H1 (cell line): ENCODE data around the gene C20orf173. TPM values are rescaled to one million over a fixed set of nuclear protein-coding genes. Genes with fewer than 3 reads are reported as not detected.

ENCODE experiments used
- CTCF ChIA-PET: fragments of 300-600 bp; sonication (Branson Sonifier 250); formaldehyde crosslinking; loops from one replicate; lab custom pipeline; 2021; ENCODE audit not compliant: partially characterized antibody; lab: Charles Lee
- POLR2A ChIA-PET: fragments of 300-600 bp; sonication (Branson Sonifier 250); formaldehyde crosslinking; loops from one replicate; lab custom pipeline; 2021; ENCODE audit warnings: inconsistent platforms; ENCODE audit not compliant: partially characterized antibody; lab: Charles Lee
- DNase-seq, 2 experiments: peaks; one replicate each; pipeline versions ENCODE4 v3.0.0 to v3.0.0-alpha.2; 2010 to 2022; ENCODE audit warnings: low spot score in 2 of 2, low read depth in 1 of 2, mixed read lengths in 1 of 2
- FAIRE-seq: peaks from 2 replicates; lab custom pipeline; 2011; peaks lifted over from hg19 to GRCh38; lab: Jason Lieb, UNC
- H2AFZ ChIP-seq: 2 replicates; pipeline ENCODE4 v1.8.1; 2012; ENCODE audit warnings: low read length, inconsistent platforms
- H2AK5ac ChIP-seq: 2 replicates; pipeline ENCODE4 v1.6.1; 2013; ENCODE audit warnings: low read depth, low read length
- H2BK120ac ChIP-seq: replicated peaks from 2 replicates; pipeline ENCODE3; 2013; ENCODE audit warnings: low read depth, low read length, inconsistent platforms
- H2BK12ac ChIP-seq: 2 replicates; pipeline ENCODE4 v1.6.1; 2013; ENCODE audit warnings: low read depth, low read length
- H2BK15ac ChIP-seq: 2 replicates; pipeline ENCODE4 v1.6.1; 2013; ENCODE audit warnings: low read length
- H2BK20ac ChIP-seq: 2 replicates; pipeline ENCODE4 v1.6.1; 2013; ENCODE audit warnings: low read length
- H2BK5ac ChIP-seq: 2 replicates; pipeline ENCODE4 v1.6.1; 2013; ENCODE audit warnings: low read depth, low read length
- H3K14ac ChIP-seq: 2 replicates; pipeline ENCODE4 v1.6.1; 2013; ENCODE audit warnings: inconsistent platforms; ENCODE audit not compliant: insufficient read length
- H3K18ac ChIP-seq: 2 replicates; pipeline ENCODE4 v1.6.1; 2013; ENCODE audit warnings: low read length; ENCODE audit errors: extremely low read depth
- H3K23ac ChIP-seq: 2 replicates; pipeline ENCODE4 v1.6.1; 2013; ENCODE audit warnings: inconsistent platforms; ENCODE audit not compliant: insufficient read length
- H3K23me2 ChIP-seq: 2 replicates; pipeline ENCODE4 v1.6.1; 2013; ENCODE audit warnings: low read depth, low read length
- H3K27ac ChIP-seq: 2 replicates; pipeline ENCODE4 v1.6.1; 2011; ENCODE audit warnings: low read depth, low read length, inconsistent platforms
- H3K27me3 ChIP-seq, 4 experiments: replicated peaks in 1 of 4; 1 replicate in 1 of 4; 2 replicates in 3 of 4; pipeline versions ENCODE4 v1.6.1 to v1.8.1; 2011 to 2013; ENCODE audit warnings: low read length in 3 of 4, mild to moderate bottlenecking in 3 of 4, inconsistent platforms in 2 of 4, mixed read lengths in 2 of 4, moderate library complexity in 1 of 4; ENCODE audit not compliant: control insufficient read depth in 3 of 4, insufficient read depth in 3 of 4; ENCODE audit errors: extremely low read depth in 1 of 4
- H3K36me3 ChIP-seq, 4 experiments: 2 replicates each; pipeline versions ENCODE4 v1.6.1 to v1.8.1; 2011 to 2013; ENCODE audit warnings: mild to moderate bottlenecking in 4 of 4, low read length in 3 of 4, moderate library complexity in 2 of 4, control low read depth in 1 of 4, inconsistent platforms in 1 of 4; ENCODE audit not compliant: insufficient read depth in 4 of 4, control insufficient read depth in 2 of 4
- H3K4ac ChIP-seq: replicated peaks from 2 replicates; pipeline ENCODE3; 2013; ENCODE audit warnings: low read length, low read depth, mixed read lengths, inconsistent platforms; ENCODE audit not compliant: insufficient read length
- H3K4me1 ChIP-seq, 4 experiments: replicated peaks in 1 of 4; 1 replicate in 1 of 4; 2 replicates in 3 of 4; pipeline versions ENCODE4 v1.6.1 to v1.8.1; 2011 to 2013; ENCODE audit warnings: low read length in 3 of 4, inconsistent platforms in 2 of 4, mixed read lengths in 1 of 4; ENCODE audit not compliant: insufficient read depth in 4 of 4, control insufficient read depth in 3 of 4
- H3K4me2 ChIP-seq, 2 experiments: 2 replicates each; pipeline versions ENCODE4 v1.6.1 to v1.8.1; 2011 to 2013; ENCODE audit warnings: low read depth in 2 of 2, low read length in 2 of 2, control low read depth in 1 of 2, inconsistent platforms in 1 of 2, mild to moderate bottlenecking in 1 of 2; ENCODE audit not compliant: insufficient read depth in 1 of 2
- H3K4me3 ChIP-seq, 4 experiments: fragments of 200-600, 300-600 bp in 1 of 4; sonication (generic), shearing (Covaris generic), sonication (Bioruptor Twin) in 1 of 4; 2 replicates each; pipeline versions ENCODE4 v1.5.1 to v1.8.1; 2011 to 2016; ENCODE audit warnings: low read length in 4 of 4, low read depth in 3 of 4, control low read depth in 2 of 4, inconsistent platforms in 2 of 4, mild to moderate bottlenecking in 2 of 4, mixed read lengths in 1 of 4, moderate library complexity in 1 of 4; ENCODE audit not compliant: insufficient read depth in 2 of 4; ENCODE audit errors: extremely low read depth in 1 of 4
- H3K56ac ChIP-seq: replicated peaks from 2 replicates; pipeline ENCODE3; 2013; ENCODE audit warnings: low read depth, mild to moderate bottlenecking, mixed read lengths, low read length, inconsistent platforms; ENCODE audit not compliant: insufficient read length
- H3K79me1 ChIP-seq: 2 replicates; pipeline ENCODE4 v1.6.1; 2013; ENCODE audit warnings: low read depth, low read length, control low read depth
- H3K79me2 ChIP-seq, 2 experiments: 2 replicates each; pipeline versions ENCODE4 v1.6.1 to v1.8.1; 2012 to 2013; ENCODE audit warnings: low read length in 2 of 2, mild to moderate bottlenecking in 2 of 2, inconsistent platforms in 1 of 2; ENCODE audit not compliant: insufficient read depth in 2 of 2, control insufficient read depth in 1 of 2
- H3K9ac ChIP-seq, 4 experiments: replicated peaks in 1 of 4; 1 replicate in 1 of 4; 2 replicates in 3 of 4; pipeline versions ENCODE4 v1.6.1 to v1.8.1; 2011 to 2013; ENCODE audit warnings: low read depth in 3 of 4, low read length in 3 of 4, control low read depth in 2 of 4, mild to moderate bottlenecking in 2 of 4, moderate library complexity in 2 of 4, inconsistent platforms in 1 of 4; ENCODE audit errors: extremely low read depth in 1 of 4
- H3K9me3 ChIP-seq, 2 experiments: 2 replicates each; pipeline versions ENCODE4 v1.6.1 to v1.8.1; 2012 to 2013; ENCODE audit warnings: mild to moderate bottlenecking in 2 of 2, moderate library complexity in 2 of 2, control low read depth in 1 of 2, inconsistent platforms in 1 of 2, low read depth in 1 of 2, low read length in 1 of 2, mixed read lengths in 1 of 2; ENCODE audit not compliant: insufficient read depth in 2 of 2
- H4K20me1 ChIP-seq, 2 experiments: replicated peaks in 1 of 2; 2 replicates each; pipeline versions ENCODE3 to v1.8.1; 2011 to 2013; ENCODE audit warnings: inconsistent platforms in 2 of 2, low read length in 2 of 2, mild to moderate bottlenecking in 1 of 2; ENCODE audit not compliant: insufficient read depth in 2 of 2, control insufficient read depth in 1 of 2
- H4K5ac ChIP-seq: 2 replicates; pipeline ENCODE4 v1.6.1; 2013; ENCODE audit warnings: low read length, low read depth, mixed read lengths, inconsistent platforms; ENCODE audit not compliant: insufficient read length
- H4K8ac ChIP-seq: 2 replicates; pipeline ENCODE4 v1.8.0; 2013; ENCODE audit warnings: mild to moderate bottlenecking, moderate library complexity, low read length, inconsistent platforms; ENCODE audit not compliant: insufficient read depth; ENCODE audit errors: extremely low read depth
- H4K91ac ChIP-seq: replicated peaks from 2 replicates; pipeline ENCODE3; 2013; ENCODE audit warnings: low read length, mixed read lengths, inconsistent platforms; ENCODE audit not compliant: insufficient read length
- ATF2 ChIP-seq: IDR thresholded peaks from 2 replicates; pipeline ENCODE4 v1.6.1; 2012; ENCODE audit warnings: low read length, inconsistent platforms
- BRCA1 ChIP-seq: IDR thresholded peaks from 2 replicates; pipeline ENCODE4 v1.6.1; 2012; ENCODE audit warnings: low read depth, low read length, improper control_type of control experiment
- EGR1 ChIP-seq: IDR thresholded peaks from 2 replicates; pipeline ENCODE4 v1.6.1; 2011; ENCODE audit warnings: low read depth, low read length, borderline replicate concordance
- JUN ChIP-seq: IDR thresholded peaks from 2 replicates; pipeline ENCODE4 v1.6.1; 2011; ENCODE audit warnings: low read depth, mild to moderate bottlenecking, improper control_type of control experiment, low read length
- MAX ChIP-seq: IDR thresholded peaks from 2 replicates; pipeline ENCODE4 v1.6.1; 2012; ENCODE audit warnings: inconsistent platforms
- RAD21 ChIP-seq, 2 experiments: IDR thresholded peaks in 1 of 2; conservative IDR thresholded peaks in 1 of 2; 2 replicates each; pipeline ENCODE4 v1.6.1; 2011; ENCODE audit warnings: low read depth in 2 of 2, low read length in 2 of 2, improper control_type of control experiment in 1 of 2, inconsistent platforms in 1 of 2, mild to moderate bottlenecking in 1 of 2, moderate library complexity in 1 of 2
- WGBS, 2 experiments: shearing (Covaris generic) in 1 of 2; methylation state at CpG; one replicate each; pipeline versions ENCODE4 v1.1.6 to v1.1.7; 2013 to 2015; ENCODE audit warnings: low lambda C conversion rate in 2 of 2, mixed read lengths in 2 of 2, inconsistent platforms in 1 of 2, low coverage in 1 of 2, missing lambda C conversion rate in 1 of 2; ENCODE audit not compliant: insufficient replicate concordance in 2 of 2, insufficient coverage in 1 of 2, insufficient read length in 1 of 2; ENCODE audit errors: extremely low coverage in 1 of 2, missing lambda C conversion rate in 1 of 2; 5-methylcytosine and 5-hydroxymethylcytosine counted together
- polyA plus RNA-seq, 7 experiments: library from polyadenylated mRNA; depleted of rRNA in 3 of 7; stranded (reverse) in 5 of 7; unstranded in 2 of 7; fragments of >200 nt in 5 of 7; fragments of 200-250 nt in 2 of 7; gene quantifications; 1 replicate in 5 of 7; 2 replicates in 1 of 7; 4 replicates in 1 of 7; pipeline versions ENCODE4 v1.2.1 to v1.2.3, GENCODE V29; 2011 to 2013; ENCODE audit warnings: missing spikeins in 2 of 7, mixed read lengths in 2 of 7
- total RNA-seq: library from RNA; stranded (reverse); fragmentation: NEBNext Ultra II Directional; extraction: Animal tissue kit (Norgen Biotek cat#: 25700); gene quantifications from 2 replicates; pipeline ENCODE4 v1.2.1, GENCODE V29; 2021

The C20orf173 gene
- total and polyA plus RNA-seq, 2 of the 8 experiments (the other 6 are each of a cell fraction or from before 2014, with no cell fraction given), result not detected

DNA sequence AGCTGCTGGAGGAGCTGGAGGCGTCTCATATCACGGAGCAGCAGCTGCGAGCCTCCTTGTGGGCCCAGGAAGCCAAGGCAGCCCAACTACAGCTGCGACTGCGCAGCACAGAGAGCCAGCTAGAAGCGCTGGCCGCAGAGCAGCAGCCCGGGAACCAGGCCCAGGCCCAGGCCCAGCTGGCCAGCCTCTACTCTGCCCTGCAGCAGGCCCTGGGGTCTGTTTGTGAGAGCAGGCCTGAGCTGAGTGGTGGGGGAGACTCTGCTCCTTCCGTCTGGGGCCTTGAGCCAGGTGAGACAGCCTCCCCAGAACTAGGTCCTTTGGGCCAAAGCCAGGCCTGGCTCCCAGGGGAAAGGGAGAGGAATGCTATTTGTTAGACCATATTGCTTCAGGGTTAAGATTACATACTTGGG is 31.7 kb downstream of the C20orf173 start:
- ChIA-PET POLR2A (no interaction called here), CTCF (interaction anchor here (0.6 to 4.1 kb wide), 8 partner anchors 10 to 194 kb away, joined by 3 to 25 read pairs (median 6); no protein-coding TSS in a partner anchor)
- no peak overlapping the region for H2BK20ac ChIP-seq
- no peaks in the 10 kb centered on the region for H3K79me2 ChIP-seq
- H3K36me3 ChIP-seq, result peaks cover 34 to 76% (median 65%) of the 10 kb centered on the region in 4 experiments
- no peaks in the 10 kb centered on the region for H3K4me1 ChIP-seq
- no peaks in the 10 kb centered on the region for H3K27me3 ChIP-seq
- no peak overlapping the region for H3K4me3 ChIP-seq
- no peak overlapping the region for H3K4me2 ChIP-seq
- no peaks in the 10 kb centered on the region for H3K9me3 ChIP-seq
- no peak for FAIRE-seq
- H2BK15ac ChIP-seq, result no peak overlapping the region
- no peak overlapping the region for H3K9ac ChIP-seq
- no peak overlapping the region for H2BK12ac ChIP-seq
- H3K18ac ChIP-seq, result no peak overlapping the region
- H3K27ac ChIP-seq, result no peak overlapping the region
- no peak overlapping the region for H2AK5ac ChIP-seq
- no peak overlapping the region for H2AFZ ChIP-seq
- no peak for DNase-seq
- no peaks in the 10 kb centered on the region for H3K23me2 ChIP-seq
- H3K56ac ChIP-seq, result no peak overlapping the region
- no peak overlapping the region for H3K23ac ChIP-seq
- H4K20me1 ChIP-seq, result peaks cover 0 to 2% of the 10 kb centered on the region in 2 experiments
- H3K14ac ChIP-seq, result no peak overlapping the region
- WGBS, 2 experiments, result 96% methylated on average over 9 of the region's 9 CpGs; no CpG with 5 or more reads in 1 of the 2 experiments
- no peak overlapping the region for H3K4ac ChIP-seq
- H2BK120ac ChIP-seq, result no peak overlapping the region
- no peak overlapping the region for H4K5ac ChIP-seq
- H2BK5ac ChIP-seq, result no peak overlapping the region
- no peak overlapping the region for H4K91ac ChIP-seq
- no peak overlapping the region for H4K8ac ChIP-seq
- no peaks in the 10 kb centered on the region for H3K79me1 ChIP-seq
- TF ChIP-seq MAX (no peak), RAD21 (IDR thresholded peaks at IDR 0.05 in 1 of 2, conservative IDR thresholded peaks at IDR 0.05 in 1 of 2; ENCODE audit: low read depth in 2 of 2, low read length in 2 of 2) (no peak), EGR1 (no peak), JUN (no peak), ATF2 (no peak), BRCA1 (no peak)
